ENCODE data around the gene ALDH3B1.
A peak's percentile ranks its signal among the peaks of the same experiment; 100 is the strongest.

Gene ALDH3B1

DNA sequence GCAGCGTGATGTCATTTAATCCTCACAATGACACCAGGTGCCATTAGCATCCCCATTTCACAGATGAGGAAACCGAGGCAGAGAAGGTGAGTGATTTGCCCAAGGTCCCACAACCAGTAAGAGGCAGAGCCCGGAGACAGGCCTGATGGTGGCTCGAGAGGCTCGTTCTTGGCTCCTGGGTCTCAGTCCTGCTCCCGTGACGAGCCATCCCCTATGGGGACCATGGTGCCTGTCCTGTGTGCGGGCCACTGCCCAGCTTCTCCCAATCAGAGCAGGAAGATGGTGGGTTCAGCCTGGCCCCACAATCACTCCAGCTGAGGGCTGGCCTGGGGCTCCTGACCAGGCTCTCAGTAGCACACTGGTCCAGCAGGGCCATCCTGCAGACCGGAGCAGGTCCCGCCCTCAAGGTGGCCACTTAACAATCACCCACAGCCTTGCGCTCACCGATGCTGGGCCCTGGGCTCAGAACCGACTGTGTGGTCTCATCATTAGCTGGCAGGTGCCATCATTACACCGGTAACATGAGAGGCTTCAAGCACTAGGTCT is 3.6 kb downstream of the ALDH3B1 start:
- no peak for DNase-seq (ENCODE audit: low read depth)

DNA sequence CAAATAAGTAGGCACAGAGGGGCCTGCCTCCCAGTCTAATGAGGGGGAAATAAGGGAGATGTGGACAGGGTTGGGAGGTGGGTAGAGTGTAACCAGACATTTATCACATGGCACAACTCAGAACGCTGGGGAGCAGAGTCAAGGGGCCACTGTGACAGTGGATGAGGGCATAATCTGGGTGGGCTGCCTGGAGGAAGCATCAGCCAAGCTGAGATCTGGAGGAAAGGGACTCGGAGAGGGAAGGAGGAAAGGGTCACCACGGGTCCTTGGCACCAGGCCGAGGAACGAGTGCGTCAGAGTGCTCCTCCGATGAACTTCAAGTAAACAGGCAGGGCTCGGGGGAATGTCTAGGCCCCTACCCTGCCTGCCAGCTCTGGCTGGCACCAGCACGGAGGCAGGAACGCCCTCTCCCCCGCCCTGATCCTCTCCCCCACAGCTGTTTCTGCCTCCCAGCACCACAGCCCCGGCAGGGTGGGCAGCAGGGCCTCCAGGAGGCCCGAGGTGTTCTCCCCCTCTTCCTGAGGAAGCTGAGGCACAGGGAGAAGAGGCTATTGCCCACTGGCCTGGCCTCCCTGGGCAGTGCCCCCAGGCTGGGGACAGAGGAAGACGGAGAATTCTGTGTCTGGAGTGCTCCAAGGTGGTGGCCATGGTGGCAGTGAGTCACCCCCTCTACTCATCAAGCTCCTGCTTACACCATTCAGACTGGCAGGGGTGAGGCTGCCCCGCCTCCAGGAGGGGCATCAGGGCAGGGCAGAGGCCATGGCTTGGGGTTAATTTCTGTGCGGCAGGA is 4.2 kb downstream of the ALDH3B1 start:
- peak; percentile 90 for DNase-seq (ENCODE audit: low read depth)

- DNase-seq (ENCODE audit: low read depth): no peak
These were observed 4.9 kb downstream of the ALDH3B1 start for GRCh38 chr11:68014947-68015447.

- DNase-seq (ENCODE audit: low read depth): no peak
These were observed 5.3 kb downstream of the ALDH3B1 start for GRCh38 chr11:68015467-68015866.

- peak; percentile 14 for DNase-seq (ENCODE audit: low read depth)
These were observed 6.2 kb downstream of the ALDH3B1 start for GRCh38 chr11:68016161-68016903.

GRCh38 chr11:68016904-68017817 is 7.0 kb downstream of the ALDH3B1 start:
- no peak for DNase-seq (ENCODE audit: low read depth)

- no peak for DNase-seq (ENCODE audit: low read depth)
These were observed 8.0 kb downstream of the ALDH3B1 start for GRCh38 chr11:68017980-68018729.

- no peak for DNase-seq (ENCODE audit: low read depth)
These were observed 8.6 kb downstream of the ALDH3B1 start for GRCh38 chr11:68018730-68019190.

DNA sequence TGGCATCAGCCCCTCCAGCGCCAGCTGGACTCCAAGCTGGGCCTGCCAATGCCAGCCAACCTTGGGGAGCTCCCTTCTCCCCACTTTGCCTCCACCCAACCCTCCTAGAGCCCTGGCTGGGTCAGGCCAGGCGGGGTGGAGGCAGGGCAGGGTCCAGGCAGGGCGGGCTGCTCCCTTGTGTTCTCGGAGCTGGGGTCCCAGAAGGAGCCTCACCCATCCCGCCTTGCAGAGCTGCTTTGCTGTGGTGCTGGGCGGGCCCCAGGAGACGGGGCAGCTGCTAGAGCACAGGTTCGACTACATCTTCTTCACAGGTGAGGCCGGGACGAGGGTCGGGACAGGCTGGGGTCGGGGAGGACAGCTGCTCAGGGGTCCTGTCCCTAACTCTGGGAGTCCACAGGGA is 9.4 kb downstream of the ALDH3B1 start:
- DNase-seq (ENCODE audit: low read depth): no peak

DNA sequence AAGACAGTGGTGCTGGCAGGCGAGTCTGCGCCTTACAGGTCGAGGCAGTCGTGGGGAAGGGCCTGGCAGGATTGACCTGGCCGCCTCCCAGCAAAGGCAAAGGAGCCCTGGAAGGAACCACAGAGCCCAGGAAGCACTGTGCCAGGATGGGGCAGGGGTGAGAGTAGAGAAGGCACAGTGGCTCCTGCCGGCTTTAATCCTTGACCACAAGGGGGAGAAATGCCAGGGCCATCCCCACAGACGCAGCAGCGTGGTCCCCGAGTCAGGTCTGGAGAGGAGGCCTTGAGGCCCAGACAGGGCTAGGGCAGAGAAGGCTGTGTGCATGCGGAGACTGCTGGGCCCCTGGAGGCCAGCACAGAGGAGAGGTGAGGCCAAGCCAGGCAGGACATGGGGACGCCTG is 10.4 kb downstream of the ALDH3B1 start:
- DNase-seq (ENCODE audit: low read depth): peak; percentile 58

GRCh38 chr11:68021167-68021787 is 11.2 kb downstream of the ALDH3B1 start:
- DNase-seq (ENCODE audit: low read depth): no peak

GRCh38 chr11:68022531-68022930 is 12.4 kb downstream of the ALDH3B1 start:
- no peak for DNase-seq (ENCODE audit: low read depth)

- DNase-seq (ENCODE audit: low read depth): no peak
These were observed 14.4 kb downstream of the ALDH3B1 start for GRCh38 chr11:68024508-68024907.

- DNase-seq (ENCODE audit: low read depth): no peak
These were observed 14.9 kb downstream of the ALDH3B1 start for GRCh38 chr11:68025047-68025446.

DNA sequence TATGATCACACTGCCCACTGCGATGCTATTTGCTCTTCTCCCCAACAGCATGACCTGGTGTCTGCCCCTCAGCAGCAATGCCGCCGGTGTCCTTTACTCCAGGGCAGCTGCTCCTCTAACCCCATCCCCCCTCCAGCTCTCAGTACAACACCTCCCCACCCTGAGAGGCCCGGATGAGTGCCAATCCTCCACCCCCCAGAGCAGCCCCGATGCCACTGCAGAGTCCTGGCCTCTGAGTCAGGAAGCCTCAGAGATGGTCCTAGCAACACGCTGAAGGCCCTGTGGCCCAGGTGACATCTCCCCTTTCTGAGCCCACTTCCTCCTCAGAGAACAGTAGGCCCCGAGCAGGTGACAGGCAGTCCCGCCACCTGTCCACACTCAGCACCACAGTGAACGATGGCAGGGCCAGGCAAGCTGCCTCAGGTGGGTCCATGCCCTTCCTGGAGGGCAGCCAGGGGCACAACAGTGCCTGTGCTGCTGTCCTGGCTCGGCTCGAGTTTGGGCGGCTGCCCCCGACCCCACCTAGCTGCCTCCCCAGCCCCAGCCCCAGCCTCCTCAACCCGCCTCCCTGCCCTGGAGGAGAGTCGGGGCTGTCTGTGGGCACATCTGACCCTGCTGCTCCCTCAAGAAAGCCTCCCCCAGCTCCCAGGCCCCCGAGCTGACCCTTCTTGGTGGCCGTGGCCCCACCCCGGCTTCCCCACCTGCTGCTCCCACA is 16.4 kb downstream of the ALDH3B1 start:
- DNase-seq (ENCODE audit: low read depth): no peak

DNA sequence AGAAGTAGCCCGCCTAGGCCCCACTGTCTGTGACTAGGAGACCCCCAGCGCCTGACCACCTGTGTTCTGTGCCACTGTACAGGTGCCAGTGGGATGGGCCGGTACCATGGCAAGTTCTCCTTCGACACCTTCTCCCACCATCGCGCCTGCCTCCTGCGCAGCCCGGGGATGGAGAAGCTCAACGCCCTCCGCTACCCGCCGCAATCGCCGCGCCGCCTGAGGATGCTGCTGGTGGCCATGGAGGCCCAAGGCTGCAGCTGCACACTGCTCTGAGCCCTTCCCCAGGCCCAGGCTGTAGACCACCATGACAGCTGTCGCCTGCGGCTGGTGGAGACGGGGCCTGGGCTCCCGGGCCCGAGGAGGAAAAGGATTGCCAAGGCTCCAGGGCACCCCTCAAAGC is 17.5 kb downstream of the ALDH3B1 start:
- no peak for DNase-seq (ENCODE audit: low read depth)

DNA sequence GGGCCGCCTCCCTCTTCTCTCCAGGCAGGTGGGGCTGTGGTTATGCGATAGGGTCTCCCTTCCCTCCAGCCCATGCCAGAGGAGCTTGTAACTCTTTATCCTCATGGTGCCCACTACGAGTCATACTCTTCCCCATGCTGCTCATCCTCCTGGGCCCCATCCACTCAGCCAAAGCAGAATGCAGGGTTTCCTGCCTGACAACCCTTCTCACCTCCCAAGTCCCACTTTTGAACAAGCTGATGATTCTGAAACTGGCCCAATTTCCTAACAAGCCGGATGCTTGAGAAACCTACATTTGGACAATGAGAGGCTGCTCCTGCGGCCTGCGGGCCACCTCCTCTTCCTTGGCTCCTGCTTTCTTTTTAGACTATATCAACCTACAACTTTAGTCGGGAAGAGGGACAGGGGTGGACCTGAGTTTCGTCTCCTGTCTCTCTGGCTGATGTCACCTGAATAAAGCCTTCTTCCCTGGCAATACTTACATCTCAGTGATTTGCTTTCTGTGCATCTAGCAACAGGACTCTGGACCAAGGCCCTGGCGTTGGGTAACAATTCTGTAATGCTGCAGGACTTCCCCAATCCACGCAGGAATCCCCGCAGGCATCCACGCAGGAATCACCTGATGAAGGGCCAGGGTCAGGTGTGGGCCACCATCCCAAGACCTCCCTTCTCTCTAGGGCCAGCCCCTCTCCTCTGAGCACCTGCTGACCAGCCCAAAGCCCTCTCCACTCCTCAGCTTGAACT is 18.8 kb downstream of the ALDH3B1 start:
- DNase-seq (ENCODE audit: low read depth): peak; percentile 74

GRCh38 chr11:68030318-68031143 is 20.4 kb downstream of the ALDH3B1 start, which contains the start of gene NDUFS8:
Gene NDUFS8, plus strand, starts transcription at chr11:68030681. Its CDS starts 1,471 bp downstream, at chr11:68032152.
- peak; percentile 100 for DNase-seq (ENCODE audit: low read depth)

All from EH (cell line).